ENCODE results near the gene KLHDC8A.
"Not testable (repeated sequence)": the region's sequence is repeated elsewhere in the genome, so short reads cannot be mapped to it uniquely, and the experiment has no call there.

The KLHDC8A gene

GRCh38 chr1:205371871-205372660, 15.3 kb upstream of the KLHDC8A start:
- DNase-seq (ENCODE audit: low read depth) = no peak

GRCh38 chr1:205370780-205371179, 14.1 kb upstream of the KLHDC8A start:
- no peak for DNase-seq (ENCODE audit: low read depth)

- no peak for DNase-seq (ENCODE audit: low read depth)
These were observed 13.0 kb upstream of the KLHDC8A start for GRCh38 chr1:205369701-205370123.

- no peak for DNase-seq (ENCODE audit: low read depth)
These were observed 11.8 kb upstream of the KLHDC8A start for GRCh38 chr1:205368478-205368877.

- DNase-seq (ENCODE audit: low read depth) = no peak
These were observed 9.3 kb upstream of the KLHDC8A start for GRCh38 chr1:205365945-205366463.

GRCh38 chr1:205365086-205365485, 8.4 kb upstream of the KLHDC8A start:
- not testable (repeated sequence) for DNase-seq (ENCODE audit: low read depth)

- no peak for DNase-seq (ENCODE audit: low read depth)
These were observed 4.2 kb upstream of the KLHDC8A start for GRCh38 chr1:205360891-205361290.

- DNase-seq (ENCODE audit: low read depth) = no peak
These were observed 3.2 kb upstream of the KLHDC8A start for GRCh38 chr1:205359771-205360565.

- no peak for DNase-seq (ENCODE audit: low read depth)
These were observed 1.9 kb upstream of the KLHDC8A start for GRCh38 chr1:205358579-205358978.

GRCh38 chr1:205357567-205357966, 845 bp upstream of the KLHDC8A start:
- no peak for DNase-seq (ENCODE audit: low read depth)

GRCh38 chr1:205355075-205355453, 1.7 kb downstream of the KLHDC8A start:
- DNase-seq (ENCODE audit: low read depth) = no peak

- no peak for DNase-seq (ENCODE audit: low read depth)
These were observed 2.3 kb downstream of the KLHDC8A start for GRCh38 chr1:205354259-205355074.

- no peak for DNase-seq (ENCODE audit: low read depth)
These were observed 3.1 kb downstream of the KLHDC8A start for GRCh38 chr1:205353612-205354011.

- no peak for DNase-seq (ENCODE audit: low read depth)
These were observed 3.5 kb downstream of the KLHDC8A start for GRCh38 chr1:205353191-205353590.

GRCh38 chr1:205351984-205352713, 4.6 kb downstream of the KLHDC8A start:
- DNase-seq (ENCODE audit: low read depth) = no peak

- DNase-seq (ENCODE audit: low read depth) = no peak
These were observed 6.0 kb downstream of the KLHDC8A start for GRCh38 chr1:205350691-205351141.

GRCh38 chr1:205350124-205350523, 6.6 kb downstream of the KLHDC8A start:
- DNase-seq (ENCODE audit: low read depth) = no peak

- DNase-seq (ENCODE audit: low read depth) = no peak
These were observed 7.9 kb downstream of the KLHDC8A start for GRCh38 chr1:205348554-205349487.

- DNase-seq (ENCODE audit: low read depth) = no peak
These were observed 9.7 kb downstream of the KLHDC8A start for GRCh38 chr1:205346956-205347574.

GRCh38 chr1:205345761-205346160, 11.0 kb downstream of the KLHDC8A start:
- DNase-seq (ENCODE audit: low read depth) = no peak
